ENCODE data around the gene LDLRAD2.

- TF ChIP-seq CCAR2 (IDR thresholded peaks at IDR 0.05; ENCODE audit: low read depth, low read length), result no peak
- no peak for TF ChIP-seq RBM39 (optimal IDR thresholded peaks at IDR 0.05; ENCODE audit: low read depth, low read length)
- TF ChIP-seq ZNF589 (CRISPR knock-in tag; IDR thresholded peaks at IDR 0.05; ENCODE audit: low read depth), result no peak
- TF ChIP-seq NCOA1 (IDR thresholded peaks at IDR 0.05; ENCODE audit: low read depth), result no peak
- TF ChIP-seq CTCF (IDR thresholded peaks at IDR 0.05 in 2 of 3, conservative IDR thresholded peaks at IDR 0.05 in 1 of 3; ENCODE audit: insufficient read depth in 2 of 3, low read depth in 1 of 3, low read length in 3 of 3), result no peak
- no peak for TF ChIP-seq POLR2AphosphoS5 (IDR thresholded peaks at IDR 0.05; ENCODE audit: control insufficient read depth, insufficient read depth, low read depth, low read length)
- no peak for TF ChIP-seq RAD51 (IDR thresholded peaks at IDR 0.05; ENCODE audit: borderline replicate concordance, low read depth)
- TF ChIP-seq RAD21 (CRISPR knock-in tag; conservative IDR thresholded peaks at IDR 0.05 in 1 of 2, IDR thresholded peaks at IDR 0.05 in 1 of 2), result no peak
- no peak for TF ChIP-seq ZFP36 (IDR thresholded peaks at IDR 0.05; ENCODE audit: low read depth, low read length, partially characterized antibody)
- TF ChIP-seq SMC3 (conservative IDR thresholded peaks at IDR 0.05; ENCODE audit: insufficient read depth, low read depth, low read length), result no peak
- TF ChIP-seq ZNF280A (IDR thresholded peaks at IDR 0.05; ENCODE audit: low read depth, partially characterized antibody), result no peak
- TF ChIP-seq CREBBP (IDR thresholded peaks at IDR 0.05; ENCODE audit: low read depth, low read length), result no peak
- TF ChIP-seq EZH2 (IDR thresholded peaks at IDR 0.05; ENCODE audit: borderline replicate concordance, low read depth, low read length), result no peak
- no peak for TF ChIP-seq FOXA1 (IDR thresholded peaks at IDR 0.05; ENCODE audit: borderline replicate concordance)
Measured at GRCh38 chr1:21831454-21831970, 19.4 kb downstream of the LDLRAD2 start.

Measured in K562 (cell line).